Neural progenitor cell (in vitro differentiated cells): ENCODE measurements around the gene SETD2. TPM values are rescaled to one million over a fixed set of nuclear protein-coding genes. Genes with fewer than 3 reads are reported as not detected.
"Not testable (repeated sequence)": the region's sequence is repeated elsewhere in the genome, so short reads cannot be mapped to it uniquely, and the experiment has no call there.

ENCODE experiments used
- DNase-seq: peaks from one replicate; pipeline ENCODE4 v3.0.0-alpha.2; 2016; ENCODE audit warnings: low spot score
- H2AFZ ChIP-seq: fragments of 200-600 bp; sonication (generic); replicated peaks from 2 replicates; pipeline ENCODE4 v1.6.1; 2016; ENCODE audit warnings: antibody characterized with exemption
- H3F3A ChIP-seq: fragments of 200-600 bp; sonication (generic); 2 replicates; pipeline ENCODE4 v1.6.1; 2016; ENCODE audit warnings: antibody characterized with exemption, low read depth
- H3K27ac ChIP-seq: fragments of 200-600 bp; sonication (generic); 2 replicates; pipeline ENCODE4 v1.5.1; 2016; ENCODE audit warnings: mild to moderate bottlenecking
- H3K27me3 ChIP-seq: fragments of 200-600 bp; sonication (generic); 2 replicates; pipeline ENCODE4 v1.6.1; 2016; ENCODE audit warnings: mild to moderate bottlenecking, moderate library complexity
- H3K36me3 ChIP-seq: fragments of 200-600 bp; sonication (generic); 2 replicates; pipeline ENCODE4 v1.5.1; 2016
- H3K4me1 ChIP-seq: fragments of 200-600 bp; sonication (generic); 2 replicates; pipeline ENCODE4 v1.6.1; 2016; ENCODE audit warnings: mixed run types
- H3K4me2 ChIP-seq: fragments of 200-600 bp; sonication (generic); 2 replicates; pipeline ENCODE4 v1.6.1; 2016
- H3K4me3 ChIP-seq: fragments of 200-600 bp; sonication (generic); 2 replicates; pipeline ENCODE4 v1.5.1; 2016
- H3K79me2 ChIP-seq: fragments of 200-600 bp; sonication (generic); 2 replicates; pipeline ENCODE4 v1.6.1; 2016; ENCODE audit warnings: low read depth
- H3K9ac ChIP-seq: fragments of 200-600 bp; sonication (generic); 2 replicates; pipeline ENCODE4 v1.6.1; 2016
- H3K9me3 ChIP-seq: fragments of 200-600 bp; sonication (generic); 2 replicates; pipeline ENCODE4 v1.5.1; 2016; ENCODE audit warnings: low read depth
- H4K20me1 ChIP-seq: fragments of 200-600 bp; sonication (generic); 2 replicates; pipeline ENCODE4 v1.6.1; 2016; ENCODE audit warnings: low read depth
- H3K27ac Mint-ChIP-seq: 3 replicates; pipeline ENCODE4 v1.8.0; 2021; ENCODE audit warnings: mixed read lengths
- H3K27me3 Mint-ChIP-seq: 2 replicates; pipeline ENCODE4 v1.8.0; 2022; ENCODE audit warnings: low read depth, mild to moderate bottlenecking, inconsistent platforms, moderate library complexity, mixed read lengths; ENCODE audit not compliant: insufficient read depth
- H3K36me3 Mint-ChIP-seq: 3 replicates; pipeline ENCODE4 v1.8.0; 2021; ENCODE audit warnings: mixed read lengths
- H3K4me1 Mint-ChIP-seq: 3 replicates; pipeline ENCODE4 v1.8.0; 2021; ENCODE audit warnings: mixed read lengths
- H3K4me3 Mint-ChIP-seq: 3 replicates; pipeline ENCODE4 v1.8.0; 2021; ENCODE audit warnings: mild to moderate bottlenecking, moderate library complexity, mixed read lengths
- H3K9me3 Mint-ChIP-seq: 3 replicates; pipeline ENCODE4 v1.8.0; 2020; ENCODE audit warnings: mixed read lengths
- CTCF ChIP-seq: fragments of 200-600 bp; sonication (generic); IDR thresholded peaks from 2 replicates; pipeline ENCODE4 v1.5.1; 2017; ENCODE audit warnings: antibody characterized with exemption, mild to moderate bottlenecking
- EZH2 ChIP-seq: fragments of 200-600 bp; sonication (generic); IDR thresholded peaks from 2 replicates; pipeline ENCODE4 v1.6.1; 2017; ENCODE audit warnings: antibody characterized with exemption, mild to moderate bottlenecking, moderate library complexity
- EZH2phosphoT487 ChIP-seq: fragments of 200-600 bp; sonication (generic); IDR thresholded peaks from 2 replicates; pipeline ENCODE4 v1.6.1; 2017; ENCODE audit warnings: antibody characterized with exemption
- total RNA-seq: library from RNA; depleted of rRNA; stranded (reverse); fragments of >200 nt; gene quantifications from 2 replicates; pipeline ENCODE4 v1.2.3, GENCODE V29; 2015; ENCODE audit warnings: low replicate concordance

SETD2 gene
- total RNA-seq, 1 donor from 2014 or later, result 46.0 TPM

- H3K79me2 ChIP-seq, result no peaks in the 10 kb centered on the region
- TF ChIP-seq CTCF (no peak), EZH2phosphoT487 (no peak), EZH2 (no peak)
- H4K20me1 ChIP-seq, result peaks cover 8% of the 10 kb centered on the region
- peaks cover 25% of the 10 kb centered on the region for H3K36me3 Mint-ChIP-seq
- peaks cover 2% of the 10 kb centered on the region for H3K27me3 Mint-ChIP-seq
- DNase-seq, result no peak
- no peaks in the 10 kb centered on the region for H3K9me3 ChIP-seq
- H3K27ac Mint-ChIP-seq, result no peak overlapping the region
- no peaks in the 10 kb centered on the region for H3K4me1 ChIP-seq
- no peak overlapping the region for H3K4me3 ChIP-seq
- H3K4me3 Mint-ChIP-seq, result no peak overlapping the region
- H3K36me3 ChIP-seq, result peaks cover 25% of the 10 kb centered on the region
- H3F3A ChIP-seq, result no peaks in the 10 kb centered on the region
- no peak overlapping the region for H3K9ac ChIP-seq
- H3K4me2 ChIP-seq, result no peak overlapping the region
- H3K4me1 Mint-ChIP-seq, result no peaks in the 10 kb centered on the region
- no peaks in the 10 kb centered on the region for H3K9me3 Mint-ChIP-seq
- no peak overlapping the region for H3K27ac ChIP-seq
- no peak overlapping the region for H2AFZ ChIP-seq
- H3K27me3 ChIP-seq, result no peaks in the 10 kb centered on the region
Observed at GRCh38 chr3:47042231-47042791, 121.6 kb downstream of the SETD2 start.

GRCh38 chr3:47041114-47041513 is 122.8 kb downstream of the SETD2 start:
- Histone ChIP-seq H4K20me1 (peaks cover 8% of the 10 kb centered on the region), H3K36me3 (peaks cover 29% of the 10 kb centered on the region), H3K27me3 (no peaks in the 10 kb centered on the region), H3K9me3 (no peaks in the 10 kb centered on the region), H3K4me1 (no peaks in the 10 kb centered on the region), H3K27ac (no peak overlapping the region), H3F3A (no peaks in the 10 kb centered on the region), H2AFZ (no peak overlapping the region), H3K79me2 (no peaks in the 10 kb centered on the region), H3K9ac (no peak overlapping the region), H3K4me3 (no peak overlapping the region), H3K4me2 (no peak overlapping the region)
- Mint-ChIP-seq H3K4me1 (no peaks in the 10 kb centered on the region), H3K27ac (no peak overlapping the region), H3K36me3 (peaks cover 26% of the 10 kb centered on the region), H3K9me3 (no peaks in the 10 kb centered on the region), H3K4me3 (no peak overlapping the region), H3K27me3 (peaks cover 2% of the 10 kb centered on the region)
- TF ChIP-seq CTCF (no peak), EZH2 (no peak)
- no peak for DNase-seq

- not testable (repeated sequence) for H3K9ac ChIP-seq, H3K27ac ChIP-seq, H3K27me3 ChIP-seq, H3K4me1 Mint-ChIP-seq, H3K4me3 Mint-ChIP-seq, H4K20me1 ChIP-seq, H3K4me2 ChIP-seq, DNase-seq, H3F3A ChIP-seq, H3K27ac Mint-ChIP-seq, H3K4me3 ChIP-seq, H2AFZ ChIP-seq, H3K9me3 Mint-ChIP-seq, H3K9me3 ChIP-seq, H3K4me1 ChIP-seq, H3K27me3 Mint-ChIP-seq, H3K79me2 ChIP-seq
- peaks cover 35% of the 10 kb centered on the region for H3K36me3 ChIP-seq
- peaks cover 39% of the 10 kb centered on the region for H3K36me3 Mint-ChIP-seq
Observed at GRCh38 chr3:47037302-47037701, 126.6 kb downstream of the SETD2 start.

GRCh38 chr3:47036145-47036544 is 127.8 kb downstream of the SETD2 start:
- H3K27me3 Mint-ChIP-seq, result no peaks in the 10 kb centered on the region
- H3K4me3 Mint-ChIP-seq, result no peak overlapping the region
- Histone ChIP-seq H3K27ac (no peak overlapping the region), H3K36me3 (peaks cover 31% of the 10 kb centered on the region), H3F3A (no peaks in the 10 kb centered on the region), H3K4me1 (no peaks in the 10 kb centered on the region), H2AFZ (no peak overlapping the region), H3K9me3 (no peaks in the 10 kb centered on the region), H3K27me3 (no peaks in the 10 kb centered on the region), H4K20me1 (no peaks in the 10 kb centered on the region), H3K9ac (no peak overlapping the region), H3K79me2 (no peaks in the 10 kb centered on the region), H3K4me3 (no peak overlapping the region), H3K4me2 (no peak overlapping the region)
- H3K4me1 Mint-ChIP-seq, result no peaks in the 10 kb centered on the region
- H3K27ac Mint-ChIP-seq, result no peak overlapping the region
- peaks cover 39% of the 10 kb centered on the region for H3K36me3 Mint-ChIP-seq
- no peaks in the 10 kb centered on the region for H3K9me3 Mint-ChIP-seq
- TF ChIP-seq EZH2phosphoT487 (no peak), EZH2 (no peak), CTCF (no peak)
- DNase-seq, result no peak
